T47D (cell line): ENCODE data around the gene SCARB1.
A peak's percentile ranks its signal among the peaks of the same experiment; 100 is the strongest.

Experiments
- DNase-seq, 2 experiments: peaks; one replicate each; pipeline versions ENCODE4 v3.0.0 to v3.0.0-alpha.2; 2011 to 2012; ENCODE audit warnings: low read depth in 1 of 2, low spot score in 1 of 2
- JUND ChIP-seq: IDR thresholded peaks from 2 replicates; pipeline ENCODE4 v1.6.1; 2012; ENCODE audit warnings: low read depth
- in situ Hi-C: cut with HindIII; loops from 2 replicates; pipeline ENCODE4 v1.10.0; 2016; ENCODE audit warnings: low sequenced_read_pairs, low pct_unique_long_range_greater_than_20kb

Gene SCARB1

DNA sequence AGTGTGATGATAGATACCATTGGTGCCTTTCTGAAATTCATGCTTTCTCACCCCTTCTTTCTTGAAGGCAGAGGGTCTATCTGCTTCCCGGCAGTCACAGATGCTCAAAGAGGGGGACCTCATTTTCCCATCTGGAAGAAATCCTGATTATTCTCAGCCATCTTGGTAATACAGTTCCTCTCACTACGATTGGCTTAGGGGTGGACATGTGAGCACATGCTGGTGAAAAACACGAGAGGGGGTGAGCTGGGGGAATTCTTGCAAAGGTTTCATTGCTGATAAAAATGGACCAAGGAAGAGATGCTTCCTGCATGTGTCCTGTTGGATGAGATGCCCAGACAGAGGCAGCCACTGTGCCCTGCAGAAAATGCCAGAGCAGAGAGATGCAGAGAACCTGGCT is 13.8 kb upstream of the SCARB1 start:
- no peak for TF ChIP-seq JUND
- no peak for DNase-seq
- in situ Hi-C loops, result no loop called here

DNA sequence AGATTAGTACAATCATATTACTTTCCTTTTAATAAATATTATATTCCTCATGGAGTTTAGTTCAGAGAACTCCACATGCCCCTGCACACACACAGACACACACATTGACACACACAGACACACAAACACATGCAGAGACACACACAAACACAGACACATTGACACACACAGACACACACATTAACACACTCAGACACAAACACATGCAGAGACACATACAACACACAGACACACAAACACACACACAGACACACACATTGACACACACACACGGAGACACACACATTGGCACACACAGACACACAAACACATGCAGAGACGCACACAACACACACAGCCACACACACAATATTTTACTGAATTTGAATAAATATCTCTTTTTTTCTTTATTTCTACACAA is 12.5 kb upstream of the SCARB1 start:
- in situ Hi-C loops, result no loop called here
- no peak for DNase-seq
- TF ChIP-seq JUND, result no peak

DNA sequence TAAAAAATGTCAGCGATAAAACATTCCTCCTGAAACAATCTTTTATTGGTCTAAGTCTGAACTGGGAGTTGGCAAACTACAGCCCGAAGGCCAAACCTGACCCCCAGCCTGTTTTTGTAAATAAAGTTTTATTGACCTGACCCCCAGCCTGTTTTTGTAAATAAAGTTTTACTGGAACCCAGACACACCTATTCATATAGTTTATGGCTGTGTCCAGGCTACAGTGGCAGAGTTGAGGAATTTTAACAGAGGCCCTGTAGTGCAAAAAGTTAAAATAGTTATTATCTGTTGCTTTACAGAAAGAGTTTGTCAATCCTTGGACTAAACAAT is 12.1 kb upstream of the SCARB1 start:
- no peak for TF ChIP-seq JUND
- in situ Hi-C loops, result no loop called here
- peak in 1 of 2 experiments; percentile 38 for DNase-seq

DNA sequence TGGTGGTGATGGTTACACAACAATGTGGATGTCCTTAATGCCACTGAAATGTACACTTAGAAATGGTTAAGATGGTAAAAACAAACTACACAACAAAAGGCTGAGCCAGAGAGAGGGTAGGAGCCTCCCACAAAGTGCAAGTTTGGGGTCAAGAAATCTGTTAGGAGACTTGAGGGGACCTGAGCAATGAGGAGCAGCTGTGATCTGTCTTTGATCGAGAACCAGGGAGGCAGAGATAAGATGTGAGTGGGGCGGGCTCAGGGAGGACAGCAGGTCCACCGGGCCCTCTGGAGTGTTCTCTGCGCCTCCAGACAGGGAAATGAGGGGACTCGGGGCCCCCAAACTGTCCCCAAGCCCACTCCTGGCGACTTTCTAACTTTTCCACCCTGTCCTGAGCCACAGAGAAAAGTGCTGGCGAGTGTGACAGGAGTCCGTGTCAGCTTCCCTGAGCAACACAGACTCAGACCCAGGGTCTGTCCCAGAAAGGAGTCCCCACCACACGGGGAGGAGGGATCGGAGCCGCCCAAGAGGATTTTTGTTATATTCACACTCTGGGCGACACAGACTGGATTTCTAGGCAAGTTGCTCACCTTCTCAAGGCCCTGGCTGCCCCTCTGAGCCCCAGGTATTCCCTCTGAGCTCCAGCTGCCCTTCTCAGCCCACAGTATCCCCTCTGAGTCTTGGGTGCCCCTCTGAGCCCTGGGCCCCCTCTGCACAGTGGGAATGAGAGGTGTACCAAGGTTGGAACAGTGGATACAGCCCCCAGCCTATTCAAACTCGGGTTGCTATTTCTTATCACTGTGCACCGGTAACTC is 11.5 kb upstream of the SCARB1 start:
- no peak for TF ChIP-seq JUND
- DNase-seq, result no peak
- in situ Hi-C loops, result no loop called here

DNA sequence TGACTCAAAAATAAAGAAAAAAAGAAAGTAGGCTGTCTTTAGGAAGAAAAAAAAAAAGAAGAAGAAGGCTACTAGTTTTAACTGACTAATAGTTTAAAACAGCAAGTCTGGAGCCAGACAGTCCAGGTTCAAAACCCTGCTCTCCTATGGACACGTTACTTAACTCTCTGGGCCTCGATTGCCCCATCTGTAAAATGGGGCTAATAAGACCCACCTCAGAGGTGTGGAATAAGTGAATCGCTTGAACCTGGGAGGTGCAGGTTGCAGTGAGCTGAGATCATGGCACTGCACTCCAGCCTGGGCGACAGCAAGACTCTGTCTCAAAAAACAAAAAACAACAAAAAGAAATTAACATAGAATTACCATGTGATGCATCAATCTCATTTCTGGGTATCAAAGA is 10.5 kb upstream of the SCARB1 start:
- TF ChIP-seq JUND, result no peak
- no peak for DNase-seq
- in situ Hi-C loops, result no loop called here

DNA sequence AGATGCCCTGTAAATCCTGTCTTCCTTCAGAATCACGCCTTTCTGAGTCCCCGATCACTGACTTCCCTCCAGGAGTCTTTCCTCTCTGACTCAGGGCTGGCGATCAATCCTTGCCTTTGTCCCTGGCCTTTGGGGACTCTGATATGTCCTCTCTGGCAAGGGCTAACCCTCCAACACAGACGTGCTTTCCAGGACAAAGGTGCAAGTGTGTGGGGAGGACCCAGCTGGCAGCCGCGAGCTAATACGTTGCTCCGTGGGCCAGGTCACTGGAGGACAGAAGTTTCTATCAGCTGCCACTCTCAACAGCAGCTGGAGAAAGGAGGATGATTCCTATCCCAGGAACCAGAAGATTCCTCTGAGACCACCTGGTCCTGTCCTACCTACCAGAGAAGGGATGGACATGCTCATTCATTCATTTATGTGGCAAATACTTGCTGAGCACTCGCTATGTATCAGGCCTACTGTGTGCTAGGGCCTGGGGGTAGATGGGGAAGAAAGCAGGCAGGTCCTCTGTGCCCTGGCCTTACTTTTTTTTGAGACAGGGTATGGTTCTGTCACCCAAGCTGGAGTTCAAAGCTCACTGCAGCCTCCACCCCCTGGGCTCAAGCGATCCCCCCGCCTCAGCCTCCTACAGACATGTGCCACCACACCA is 8.5 kb upstream of the SCARB1 start:
- no peak for DNase-seq
- in situ Hi-C loops, result no loop called here
- TF ChIP-seq JUND, result no peak

DNA sequence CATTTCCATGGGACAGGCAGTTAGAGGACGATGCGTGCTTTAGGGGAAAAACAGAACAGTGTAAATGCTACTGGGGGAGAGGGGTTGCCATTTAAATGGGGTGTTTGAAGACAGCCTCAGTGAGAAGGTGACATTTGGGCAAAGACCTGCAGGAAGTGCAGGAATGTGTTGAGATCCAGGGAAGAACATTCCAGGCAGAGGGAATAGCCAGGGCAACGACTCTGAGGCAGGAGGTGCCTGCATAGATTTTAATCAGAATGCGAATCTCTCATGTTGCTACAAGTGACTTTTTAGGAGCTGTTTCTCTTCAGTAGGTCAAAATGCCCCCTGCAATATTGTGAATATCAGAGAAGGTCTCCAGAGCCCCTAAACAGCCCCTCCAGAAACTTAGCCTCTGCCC is 7.6 kb upstream of the SCARB1 start:
- in situ Hi-C loops, result no loop called here
- DNase-seq, result no peak
- no peak for TF ChIP-seq JUND

DNA sequence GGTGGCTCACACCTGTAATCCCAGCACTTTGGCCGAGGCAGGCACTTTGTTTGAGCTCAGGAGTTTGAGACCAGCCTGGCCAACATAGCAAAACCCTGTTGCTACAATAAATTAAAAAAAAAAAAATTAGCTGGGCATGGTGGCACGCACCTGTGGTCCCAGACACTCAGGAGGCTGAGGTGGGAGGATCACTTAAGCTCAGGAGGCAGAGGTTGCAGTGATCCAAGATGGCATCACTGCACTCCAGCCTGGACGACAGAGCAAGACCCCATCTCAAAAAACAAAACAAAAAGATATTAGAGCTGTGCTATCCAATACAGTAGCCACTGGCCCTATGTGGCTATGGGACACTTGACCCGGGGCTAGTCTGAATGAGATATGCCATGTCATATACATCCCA is 6.9 kb upstream of the SCARB1 start:
- DNase-seq, result no peak
- TF ChIP-seq JUND, result no peak
- in situ Hi-C loops, result no loop called here

DNA sequence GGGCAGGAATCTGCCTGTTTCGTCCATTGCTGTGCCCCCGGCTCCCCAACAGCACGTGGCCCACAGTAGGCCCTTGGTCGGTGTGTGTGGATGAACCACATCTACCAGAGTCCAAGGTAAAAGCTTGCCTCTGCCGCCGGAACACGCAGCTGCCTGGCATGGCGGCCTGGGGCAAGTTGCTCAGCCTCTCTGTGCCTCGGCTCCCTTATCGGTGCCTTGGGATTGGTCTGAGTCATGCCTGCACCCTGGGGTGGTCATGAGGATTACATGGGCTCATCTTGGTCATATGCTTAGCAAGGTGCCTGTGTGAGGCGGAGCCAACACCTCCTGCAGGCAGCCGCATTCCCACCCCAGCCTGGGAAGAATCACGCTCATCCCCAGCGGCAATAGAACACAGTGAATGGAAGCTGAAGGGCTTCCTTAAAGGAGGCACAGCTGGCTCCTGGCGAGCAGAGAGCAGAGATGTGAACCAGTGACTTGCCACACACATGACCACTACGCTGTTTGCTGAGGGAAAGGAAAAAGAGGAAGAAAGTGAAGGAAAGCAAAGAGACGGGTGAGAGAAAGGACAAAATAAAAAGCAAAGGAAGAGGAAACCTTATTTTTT is 5.5 kb upstream of the SCARB1 start:
- no peak for DNase-seq
- in situ Hi-C loops, result no loop called here

DNA sequence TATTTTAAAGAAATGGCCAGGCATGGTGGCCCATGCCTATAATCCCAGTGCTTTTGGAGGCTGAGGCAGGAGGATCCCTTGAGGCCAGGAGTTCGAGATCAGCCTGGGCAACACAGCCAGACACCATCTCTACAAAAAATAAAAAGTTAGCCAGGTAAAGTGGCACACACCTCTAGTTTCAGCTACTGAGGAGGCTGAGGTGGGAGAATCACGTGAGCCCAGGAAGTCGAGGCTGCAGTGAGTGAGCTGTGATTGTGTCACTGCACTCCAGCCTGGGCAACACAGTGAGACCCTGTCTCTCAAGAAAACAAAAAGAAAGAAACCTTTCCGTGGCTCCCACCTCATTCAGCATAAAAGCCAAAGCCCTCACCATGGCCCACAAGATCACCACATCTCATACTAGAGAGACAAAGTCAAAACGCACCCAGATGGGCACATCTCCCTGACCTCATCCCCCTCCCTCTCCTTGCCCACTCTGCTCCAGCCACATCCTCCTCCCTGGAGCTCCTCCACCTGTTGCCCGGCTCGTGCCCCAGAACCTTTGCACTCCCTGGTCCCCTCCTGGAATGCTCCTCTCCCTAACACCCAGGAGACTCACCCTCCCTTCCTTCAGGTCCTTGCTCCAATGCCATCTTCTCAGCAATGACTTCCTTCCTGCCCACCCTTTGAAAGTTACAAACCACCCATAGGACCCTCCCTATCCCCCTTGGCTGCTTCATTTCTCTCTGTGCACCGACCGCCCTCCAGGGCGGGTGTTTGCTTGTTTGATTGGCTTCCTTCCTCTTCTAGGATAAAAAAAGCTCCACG is 4.8 kb upstream of the SCARB1 start:
- no peak for TF ChIP-seq JUND
- in situ Hi-C loops, result no loop called here
- no peak for DNase-seq

More for the DNA sequence above, 5.5 kb upstream of the SCARB1 start:
- no peak for TF ChIP-seq JUND

DNA sequence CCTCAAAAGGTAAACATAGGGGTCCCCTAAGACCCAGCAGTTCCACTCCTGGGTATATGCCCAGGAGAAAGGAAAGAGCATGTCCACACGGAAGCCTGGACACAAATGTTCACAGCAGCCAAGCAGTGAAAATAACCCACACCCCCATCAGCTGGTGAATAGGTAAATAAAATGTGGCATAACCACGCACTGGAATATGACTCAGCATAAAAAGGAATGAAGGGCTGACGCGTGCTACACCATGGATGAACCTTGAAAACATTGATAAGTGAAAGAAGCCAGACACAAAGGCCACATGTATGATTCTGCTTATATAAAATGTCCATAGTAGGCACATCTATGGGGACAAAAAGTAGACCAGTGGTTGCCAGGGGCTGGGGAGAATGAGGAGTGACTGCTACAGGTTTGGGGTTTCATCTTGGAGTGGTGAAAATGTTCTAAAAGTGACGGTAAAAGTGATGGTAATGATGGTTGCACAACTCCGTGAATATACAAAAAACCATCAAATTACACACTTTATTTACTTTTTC is 3.8 kb upstream of the SCARB1 start:
- peak in 1 of 2 experiments; percentile 80 for DNase-seq

DNA sequence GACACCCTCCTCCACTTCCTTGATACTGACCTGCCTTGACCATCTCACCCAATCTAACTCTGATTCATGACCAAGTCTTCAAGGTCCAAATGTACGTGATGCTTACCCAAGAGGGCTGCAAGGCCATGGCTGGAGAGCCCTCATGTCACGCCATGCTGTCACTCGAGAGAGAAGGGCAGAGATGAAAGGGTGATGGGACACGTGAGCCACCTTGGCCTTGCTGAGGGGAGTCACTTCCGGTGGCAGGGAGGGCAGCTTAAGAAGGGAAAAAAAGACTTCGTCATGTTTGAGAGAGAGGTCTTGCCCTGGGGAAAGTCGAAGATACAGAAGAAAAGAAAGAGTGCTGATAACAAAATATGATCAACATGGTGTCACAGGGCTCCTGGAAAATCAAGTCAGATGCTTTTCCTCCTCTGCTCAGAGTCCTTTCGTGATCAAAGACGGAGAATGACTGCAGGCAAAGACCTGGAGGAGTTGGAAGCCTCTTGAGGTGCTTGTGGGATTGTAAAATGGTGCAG is 3.3 kb upstream of the SCARB1 start:
- no peak for TF ChIP-seq JUND
- in situ Hi-C loops, result no loop called here
- DNase-seq, result no peak

More for the DNA sequence above, 3.8 kb upstream of the SCARB1 start:
- TF ChIP-seq JUND, result no peak
- in situ Hi-C loops, result no loop called here
